Suprapubic skin (tissue), 4 donors: ENCODE measurements around the gene PCSK5.

Experiments used
- EP300 ChIP-seq: sonication (generic); formaldehyde crosslinking; IDR thresholded peaks from one replicate; pipeline ENCODE4 v1.6.1; 2017; ENCODE audit warnings: antibody characterized with exemption
- POLR2A ChIP-seq, 2 donors: fragments of 450-650 bp; IDR thresholded peaks; one replicate each; pipeline ENCODE4 v1.6.1; 2017; ENCODE audit warnings: antibody characterized with exemption in 2 of 2, mild to moderate bottlenecking in 2 of 2, moderate library complexity in 2 of 2
- POLR2AphosphoS5 ChIP-seq, 3 donors: sonication (generic); formaldehyde crosslinking; IDR thresholded peaks; one replicate each; pipeline ENCODE4 v1.6.1; 2017; ENCODE audit warnings: antibody characterized with exemption in 3 of 3
- TF ChIP-seq, protein P1 (sequence below), 2 donors: fragments of 200-600 bp in 1 of 2; fragments of 450-650 bp in 1 of 2; sonication (generic) in 1 of 2; IDR thresholded peaks; one replicate each; pipeline ENCODE4 v1.5.1; 2016 to 2019; ENCODE audit warnings: antibody characterized with exemption in 2 of 2, mild to moderate bottlenecking in 1 of 2, moderate library complexity in 1 of 2

GRCh38 chr9:75858497-75859092 is 31.9 kb upstream of the PCSK5 start:
- TF ChIP-seq POLR2A (IDR thresholded peaks at IDR 0.05) = no peak
- TF ChIP-seq, protein P1, sequence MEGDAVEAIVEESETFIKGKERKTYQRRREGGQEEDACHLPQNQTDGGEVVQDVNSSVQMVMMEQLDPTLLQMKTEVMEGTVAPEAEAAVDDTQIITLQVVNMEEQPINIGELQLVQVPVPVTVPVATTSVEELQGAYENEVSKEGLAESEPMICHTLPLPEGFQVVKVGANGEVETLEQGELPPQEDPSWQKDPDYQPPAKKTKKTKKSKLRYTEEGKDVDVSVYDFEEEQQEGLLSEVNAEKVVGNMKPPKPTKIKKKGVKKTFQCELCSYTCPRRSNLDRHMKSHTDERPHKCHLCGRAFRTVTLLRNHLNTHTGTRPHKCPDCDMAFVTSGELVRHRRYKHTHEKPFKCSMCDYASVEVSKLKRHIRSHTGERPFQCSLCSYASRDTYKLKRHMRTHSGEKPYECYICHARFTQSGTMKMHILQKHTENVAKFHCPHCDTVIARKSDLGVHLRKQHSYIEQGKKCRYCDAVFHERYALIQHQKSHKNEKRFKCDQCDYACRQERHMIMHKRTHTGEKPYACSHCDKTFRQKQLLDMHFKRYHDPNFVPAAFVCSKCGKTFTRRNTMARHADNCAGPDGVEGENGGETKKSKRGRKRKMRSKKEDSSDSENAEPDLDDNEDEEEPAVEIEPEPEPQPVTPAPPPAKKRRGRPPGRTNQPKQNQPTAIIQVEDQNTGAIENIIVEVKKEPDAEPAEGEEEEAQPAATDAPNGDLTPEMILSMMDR (IDR thresholded peaks at IDR 0.05) = no peak
- no peak for TF ChIP-seq POLR2AphosphoS5 (IDR thresholded peaks at IDR 0.05)
- no peak for TF ChIP-seq EP300
